H1 (cell line): Measurements from ENCODE around the gene NDUFA12. TPM values are rescaled to one million over a fixed set of nuclear protein-coding genes. Genes with fewer than 3 reads are reported as not detected.

Experiments
- CTCF ChIA-PET: fragments of 300-600 bp; sonication (Branson Sonifier 250); formaldehyde crosslinking; loops from one replicate; lab custom pipeline; 2021; ENCODE audit not compliant: partially characterized antibody; lab: Charles Lee
- POLR2A ChIA-PET: fragments of 300-600 bp; sonication (Branson Sonifier 250); formaldehyde crosslinking; loops from one replicate; lab custom pipeline; 2021; ENCODE audit warnings: inconsistent platforms; ENCODE audit not compliant: partially characterized antibody; lab: Charles Lee
- DNase-seq, 2 experiments: peaks; one replicate each; pipeline versions ENCODE4 v3.0.0 to v3.0.0-alpha.2; 2010 to 2022; ENCODE audit warnings: low spot score in 2 of 2, low read depth in 1 of 2, mixed read lengths in 1 of 2
- FAIRE-seq: peaks from 2 replicates; lab custom pipeline; 2011; peaks lifted over from hg19 to GRCh38; lab: Jason Lieb, UNC
- H2AFZ ChIP-seq: 2 replicates; pipeline ENCODE4 v1.8.1; 2012; ENCODE audit warnings: low read length, inconsistent platforms
- H2AK5ac ChIP-seq: 2 replicates; pipeline ENCODE4 v1.6.1; 2013; ENCODE audit warnings: low read depth, low read length
- H2BK120ac ChIP-seq: replicated peaks from 2 replicates; pipeline ENCODE3; 2013; ENCODE audit warnings: low read depth, low read length, inconsistent platforms
- H2BK12ac ChIP-seq: 2 replicates; pipeline ENCODE4 v1.6.1; 2013; ENCODE audit warnings: low read depth, low read length
- H2BK15ac ChIP-seq: 2 replicates; pipeline ENCODE4 v1.6.1; 2013; ENCODE audit warnings: low read length
- H2BK20ac ChIP-seq: 2 replicates; pipeline ENCODE4 v1.6.1; 2013; ENCODE audit warnings: low read length
- H2BK5ac ChIP-seq: 2 replicates; pipeline ENCODE4 v1.6.1; 2013; ENCODE audit warnings: low read depth, low read length
- H3K14ac ChIP-seq: 2 replicates; pipeline ENCODE4 v1.6.1; 2013; ENCODE audit warnings: inconsistent platforms; ENCODE audit not compliant: insufficient read length
- H3K18ac ChIP-seq: 2 replicates; pipeline ENCODE4 v1.6.1; 2013; ENCODE audit warnings: low read length; ENCODE audit errors: extremely low read depth
- H3K23ac ChIP-seq: 2 replicates; pipeline ENCODE4 v1.6.1; 2013; ENCODE audit warnings: inconsistent platforms; ENCODE audit not compliant: insufficient read length
- H3K23me2 ChIP-seq: 2 replicates; pipeline ENCODE4 v1.6.1; 2013; ENCODE audit warnings: low read depth, low read length
- H3K27ac ChIP-seq: 2 replicates; pipeline ENCODE4 v1.6.1; 2011; ENCODE audit warnings: low read depth, low read length, inconsistent platforms
- H3K27me3 ChIP-seq, 4 experiments: replicated peaks in 1 of 4; 1 replicate in 1 of 4; 2 replicates in 3 of 4; pipeline versions ENCODE4 v1.6.1 to v1.8.1; 2011 to 2013; ENCODE audit warnings: low read length in 3 of 4, mild to moderate bottlenecking in 3 of 4, inconsistent platforms in 2 of 4, mixed read lengths in 2 of 4, moderate library complexity in 1 of 4; ENCODE audit not compliant: control insufficient read depth in 3 of 4, insufficient read depth in 3 of 4; ENCODE audit errors: extremely low read depth in 1 of 4
- H3K36me3 ChIP-seq, 4 experiments: 2 replicates each; pipeline versions ENCODE4 v1.6.1 to v1.8.1; 2011 to 2013; ENCODE audit warnings: mild to moderate bottlenecking in 4 of 4, low read length in 3 of 4, moderate library complexity in 2 of 4, control low read depth in 1 of 4, inconsistent platforms in 1 of 4; ENCODE audit not compliant: insufficient read depth in 4 of 4, control insufficient read depth in 2 of 4
- H3K4ac ChIP-seq: replicated peaks from 2 replicates; pipeline ENCODE3; 2013; ENCODE audit warnings: low read length, low read depth, mixed read lengths, inconsistent platforms; ENCODE audit not compliant: insufficient read length
- H3K4me1 ChIP-seq, 4 experiments: replicated peaks in 1 of 4; 1 replicate in 1 of 4; 2 replicates in 3 of 4; pipeline versions ENCODE4 v1.6.1 to v1.8.1; 2011 to 2013; ENCODE audit warnings: low read length in 3 of 4, inconsistent platforms in 2 of 4, mixed read lengths in 1 of 4; ENCODE audit not compliant: insufficient read depth in 4 of 4, control insufficient read depth in 3 of 4
- H3K4me2 ChIP-seq, 2 experiments: 2 replicates each; pipeline versions ENCODE4 v1.6.1 to v1.8.1; 2011 to 2013; ENCODE audit warnings: low read depth in 2 of 2, low read length in 2 of 2, control low read depth in 1 of 2, inconsistent platforms in 1 of 2, mild to moderate bottlenecking in 1 of 2; ENCODE audit not compliant: insufficient read depth in 1 of 2
- H3K4me3 ChIP-seq, 4 experiments: fragments of 200-600, 300-600 bp in 1 of 4; sonication (generic), shearing (Covaris generic), sonication (Bioruptor Twin) in 1 of 4; 2 replicates each; pipeline versions ENCODE4 v1.5.1 to v1.8.1; 2011 to 2016; ENCODE audit warnings: low read length in 4 of 4, low read depth in 3 of 4, control low read depth in 2 of 4, inconsistent platforms in 2 of 4, mild to moderate bottlenecking in 2 of 4, mixed read lengths in 1 of 4, moderate library complexity in 1 of 4; ENCODE audit not compliant: insufficient read depth in 2 of 4; ENCODE audit errors: extremely low read depth in 1 of 4
- H3K56ac ChIP-seq: replicated peaks from 2 replicates; pipeline ENCODE3; 2013; ENCODE audit warnings: low read depth, mild to moderate bottlenecking, mixed read lengths, low read length, inconsistent platforms; ENCODE audit not compliant: insufficient read length
- H3K79me1 ChIP-seq: 2 replicates; pipeline ENCODE4 v1.6.1; 2013; ENCODE audit warnings: low read depth, low read length, control low read depth
- H3K79me2 ChIP-seq, 2 experiments: 2 replicates each; pipeline versions ENCODE4 v1.6.1 to v1.8.1; 2012 to 2013; ENCODE audit warnings: low read length in 2 of 2, mild to moderate bottlenecking in 2 of 2, inconsistent platforms in 1 of 2; ENCODE audit not compliant: insufficient read depth in 2 of 2, control insufficient read depth in 1 of 2
- H3K9ac ChIP-seq, 4 experiments: replicated peaks in 1 of 4; 1 replicate in 1 of 4; 2 replicates in 3 of 4; pipeline versions ENCODE4 v1.6.1 to v1.8.1; 2011 to 2013; ENCODE audit warnings: low read depth in 3 of 4, low read length in 3 of 4, control low read depth in 2 of 4, mild to moderate bottlenecking in 2 of 4, moderate library complexity in 2 of 4, inconsistent platforms in 1 of 4; ENCODE audit errors: extremely low read depth in 1 of 4
- H3K9me3 ChIP-seq, 2 experiments: 2 replicates each; pipeline versions ENCODE4 v1.6.1 to v1.8.1; 2012 to 2013; ENCODE audit warnings: mild to moderate bottlenecking in 2 of 2, moderate library complexity in 2 of 2, control low read depth in 1 of 2, inconsistent platforms in 1 of 2, low read depth in 1 of 2, low read length in 1 of 2, mixed read lengths in 1 of 2; ENCODE audit not compliant: insufficient read depth in 2 of 2
- H4K20me1 ChIP-seq, 2 experiments: replicated peaks in 1 of 2; 2 replicates each; pipeline versions ENCODE3 to v1.8.1; 2011 to 2013; ENCODE audit warnings: inconsistent platforms in 2 of 2, low read length in 2 of 2, mild to moderate bottlenecking in 1 of 2; ENCODE audit not compliant: insufficient read depth in 2 of 2, control insufficient read depth in 1 of 2
- H4K5ac ChIP-seq: 2 replicates; pipeline ENCODE4 v1.6.1; 2013; ENCODE audit warnings: low read length, low read depth, mixed read lengths, inconsistent platforms; ENCODE audit not compliant: insufficient read length
- H4K8ac ChIP-seq: 2 replicates; pipeline ENCODE4 v1.8.0; 2013; ENCODE audit warnings: mild to moderate bottlenecking, moderate library complexity, low read length, inconsistent platforms; ENCODE audit not compliant: insufficient read depth; ENCODE audit errors: extremely low read depth
- H4K91ac ChIP-seq: replicated peaks from 2 replicates; pipeline ENCODE3; 2013; ENCODE audit warnings: low read length, mixed read lengths, inconsistent platforms; ENCODE audit not compliant: insufficient read length
- CHD2 ChIP-seq: IDR thresholded peaks from 2 replicates; pipeline ENCODE4 v1.6.1; 2012; ENCODE audit warnings: low read length, improper control_type of control experiment
- CREB1 ChIP-seq: IDR thresholded peaks from 2 replicates; pipeline ENCODE4 v1.6.1; 2012; ENCODE audit warnings: inconsistent platforms
- FOSL1 ChIP-seq: IDR thresholded peaks from 2 replicates; pipeline ENCODE4 v1.6.1; 2011; ENCODE audit warnings: mild to moderate bottlenecking, low read depth, low read length, moderate library complexity; ENCODE audit not compliant: insufficient read depth
- JUND ChIP-seq: IDR thresholded peaks from 2 replicates; pipeline ENCODE4 v1.6.1; 2011; ENCODE audit warnings: mild to moderate bottlenecking, improper control_type of control experiment, low read length
- SIX5 ChIP-seq: IDR thresholded peaks from 2 replicates; pipeline ENCODE4 v1.6.1; 2011; ENCODE audit warnings: mild to moderate bottlenecking, low read depth, low read length
- WGBS, 2 experiments: shearing (Covaris generic) in 1 of 2; methylation state at CpG; one replicate each; pipeline versions ENCODE4 v1.1.6 to v1.1.7; 2013 to 2015; ENCODE audit warnings: low lambda C conversion rate in 2 of 2, mixed read lengths in 2 of 2, inconsistent platforms in 1 of 2, low coverage in 1 of 2, missing lambda C conversion rate in 1 of 2; ENCODE audit not compliant: insufficient replicate concordance in 2 of 2, insufficient coverage in 1 of 2, insufficient read length in 1 of 2; ENCODE audit errors: extremely low coverage in 1 of 2, missing lambda C conversion rate in 1 of 2; 5-methylcytosine and 5-hydroxymethylcytosine counted together
- polyA plus RNA-seq, 7 experiments: library from polyadenylated mRNA; depleted of rRNA in 3 of 7; stranded (reverse) in 5 of 7; unstranded in 2 of 7; fragments of >200 nt in 5 of 7; fragments of 200-250 nt in 2 of 7; gene quantifications; 1 replicate in 5 of 7; 2 replicates in 1 of 7; 4 replicates in 1 of 7; pipeline versions ENCODE4 v1.2.1 to v1.2.3, GENCODE V29; 2011 to 2013; ENCODE audit warnings: missing spikeins in 2 of 7, mixed read lengths in 2 of 7
- total RNA-seq: library from RNA; stranded (reverse); fragmentation: NEBNext Ultra II Directional; extraction: Animal tissue kit (Norgen Biotek cat#: 25700); gene quantifications from 2 replicates; pipeline ENCODE4 v1.2.1, GENCODE V29; 2021

Gene NDUFA12
- total and polyA plus RNA-seq, 2 of the 8 experiments (the other 6 are each of a cell fraction or from before 2014, with no cell fraction given) = 98.1 to 157 TPM

GRCh38 chr12:94982456-94982855 is 21.0 kb downstream of the NDUFA12 start:
- H3K4me3 ChIP-seq = no peak overlapping the region
- H3K18ac ChIP-seq = no peak overlapping the region
- no peak overlapping the region for H2BK5ac ChIP-seq
- peaks cover 0 to 2% of the 10 kb centered on the region in 2 experiments for H4K20me1 ChIP-seq
- no peak overlapping the region for H2BK15ac ChIP-seq
- H2BK120ac ChIP-seq = no peak overlapping the region
- H4K5ac ChIP-seq = no peak overlapping the region
- no peak overlapping the region for H2AFZ ChIP-seq
- 83% methylated on average over 7 of the region's 7 CpGs; no CpG with 5 or more reads in 1 of the 2 experiments for WGBS, 2 experiments
- TF ChIP-seq CREB1 (no peak), SIX5 (no peak), FOSL1 (no peak), JUND (no peak), CHD2 (no peak)
- H2AK5ac ChIP-seq = no peak overlapping the region
- no peaks in the 10 kb centered on the region for H3K79me1 ChIP-seq
- no peak for FAIRE-seq
- ChIA-PET CTCF (interaction anchor here (0.6 to 3.2 kb wide), 8 partner anchors 8 to 49 kb away, joined by 3 to 12 read pairs (median 4); no protein-coding TSS in a partner anchor), POLR2A (interaction anchor here (0.6 to 4.3 kb wide), 4 partner anchors 9 to 380 kb away, joined by 3 to 18 read pairs (median 6); partner anchors contain the start of gene NDUFA12)
- no peak overlapping the region for H3K4me2 ChIP-seq
- no peaks in the 10 kb centered on the region for H3K79me2 ChIP-seq
- no peak overlapping the region for H2BK12ac ChIP-seq
- H4K8ac ChIP-seq = no peak overlapping the region
- no peak overlapping the region for H2BK20ac ChIP-seq
- H3K4me1 ChIP-seq = peaks cover 0 to 6% (median 1%) of the 10 kb centered on the region in 4 experiments; a peak in 2 of 7 replicates
- H3K27me3 ChIP-seq = no peaks in the 10 kb centered on the region
- H3K9me3 ChIP-seq = no peaks in the 10 kb centered on the region
- no peak overlapping the region for H4K91ac ChIP-seq
- no peak overlapping the region for H3K23ac ChIP-seq
- H3K56ac ChIP-seq = no peak overlapping the region
- H3K4ac ChIP-seq = no peak overlapping the region
- no peak overlapping the region for H3K9ac ChIP-seq
- no peak for DNase-seq
- H3K14ac ChIP-seq = no peak overlapping the region
- H3K23me2 ChIP-seq = no peaks in the 10 kb centered on the region
- no peaks in the 10 kb centered on the region for H3K36me3 ChIP-seq
- no peak overlapping the region; the same call in 1 of the 2 replicates for H3K27ac ChIP-seq
